Adrenal gland (tissue), 12 donors: ENCODE data around the gene MFSD11. TPM values are rescaled to one million over a fixed set of nuclear protein-coding genes. Genes with fewer than 3 reads are reported as not detected.

Source experiments
- DNase-seq, 7 donors: peaks; one replicate each; pipeline ENCODE4 v3.0.0-alpha.2; 2019 to 2020
- H3K27ac ChIP-seq, 5 donors: fragments of 200-600 bp; sonication (generic) in 4 of 5; 1 replicate in 3 of 5; 2 replicates in 2 of 5; pipeline versions ENCODE4 v1.5.1 to v1.8.0; 2016 to 2020; ENCODE audit warnings: mild to moderate bottlenecking in 1 of 5
- H3K27me3 ChIP-seq: fragments of 200-600 bp; 2 replicates; pipeline ENCODE4 v1.8.0; 2021
- H3K36me3 ChIP-seq, 2 donors: fragments of 200-600 bp; replicated peaks in 1 of 2; 1 replicate in 1 of 2; 2 replicates in 1 of 2; pipeline versions ENCODE4 v1.5.1 to v1.8.0; 2018 to 2022
- H3K4me1 ChIP-seq, 2 donors: fragments of 200-600 bp; replicated peaks in 1 of 2; 1 replicate in 1 of 2; 2 replicates in 1 of 2; pipeline versions ENCODE4 v1.5.1 to v1.8.0; 2018 to 2021
- H3K4me3 ChIP-seq, 4 donors: fragments of 200-600 bp; sonication (generic) in 3 of 4; one replicate each; pipeline ENCODE4 v1.5.1; 2016 to 2018
- H3K9me3 ChIP-seq, 3 donors: fragments of 200-600 bp; sonication (generic) in 1 of 3; replicated peaks in 1 of 3; 1 replicate in 2 of 3; 2 replicates in 1 of 3; pipeline versions ENCODE4 v1.5.1 to v1.8.0; 2016 to 2021
- CTCF ChIP-seq, 6 experiments: fragments of 450-650 bp in 4 of 6; fragments of 200-600 bp in 2 of 6; sonication (generic) in 1 of 6; IDR thresholded peaks; 1 replicate in 5 of 6; 2 replicates in 1 of 6; pipeline versions ENCODE4 v1.5.1 to v1.8.0; 2016 to 2021; ENCODE audit warnings: antibody characterized with exemption in 6 of 6, mild to moderate bottlenecking in 2 of 6, moderate library complexity in 1 of 6
- POLR2A ChIP-seq, 2 donors: fragments of 450-650 bp; IDR thresholded peaks; one replicate each; pipeline ENCODE4 v1.6.1; 2017; ENCODE audit warnings: antibody characterized with exemption in 2 of 2, mild to moderate bottlenecking in 2 of 2, moderate library complexity in 1 of 2
- WGBS, 4 donors: extraction: QIAGEN DNeasy Blood & Tissue Kit in 2 of 4; methylation state at CpG; one replicate each; pipeline versions ENCODE4 v1.1.5 to v1.1.7; 2013 to 2017; 5-methylcytosine and 5-hydroxymethylcytosine counted together
- intact Hi-C, 2 donors: fragments of 100-400 bp; cut with DNase I; formaldehyde crosslinking; loops; one replicate each; pipeline versions ENCODE4 v1.14.1 to v1.15.0; 2022 to 2023
- polyA plus RNA-seq, 3 donors: library from polyadenylated mRNA; stranded (reverse); fragments of 200-250 nt in 2 of 3; fragments of 350-450 nt in 1 of 3; fragmentation: Illumina TruSeq in 1 of 3; extraction: RNeasy Lipid Tissue Mini Kit (QIAGEN cat#74804) in 1 of 3; gene quantifications; one replicate each; pipeline ENCODE4 v1.2.3, GENCODE V29; 2013 to 2014
- total RNA-seq, 9 donors: library from RNA; depleted of rRNA in 4 of 9; stranded (reverse); fragments of >200 nt in 4 of 9; fragments of 120-200 nt in 1 of 9; fragmentation: NEBNext Ultra II Directional in 1 of 9; extraction: Animal tissue kit (Norgen Biotek cat#: 25700) in 1 of 9; gene quantifications; one replicate each; pipeline versions ENCODE4 v1.1.0 to v1.2.4, GENCODE V29; 2013 to 2023
- donor health status: healthy with polysubstance abuse.
- donor health status: Bipolar disorder and iron deficiency.
- donor health status: DM: yes; HTN: yes; CAD: no.
- donor health status: DM: no; HTN: no; CAD: no.
- donor health status: DM: no; HTN: no; CAD: no.
- donor health status: DM: yes; HTN: yes; CAD: no.

The MFSD11 gene
- total and polyA plus RNA-seq, 12 donors: 9.4 to 50.0 (median 29.9) TPM

DNA sequence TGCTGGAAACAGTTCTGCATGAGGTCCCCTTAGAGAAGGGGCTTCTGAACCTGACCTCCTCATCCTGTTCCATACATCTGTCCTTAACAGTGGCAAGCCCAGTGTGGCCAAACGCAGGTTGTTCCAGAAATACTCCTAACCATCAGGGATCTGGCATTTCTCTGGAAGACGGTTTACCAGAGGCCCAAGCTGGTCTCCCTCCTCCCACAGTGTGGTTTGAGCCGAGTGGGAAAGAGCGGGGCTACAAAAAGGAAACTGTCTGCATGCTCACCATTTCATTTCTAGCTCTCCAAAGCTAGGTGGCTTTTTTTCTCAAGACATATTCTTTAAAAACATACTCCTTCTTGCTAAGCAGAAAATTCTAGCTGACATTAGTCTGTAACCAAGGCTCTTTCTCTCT, 33.1 kb upstream of the MFSD11 start:
- Histone ChIP-seq H3K27me3 (no peaks in the 10 kb centered on the region), H3K4me1 (peaks cover 64 to 83% of the 10 kb centered on the region in 2 donors), H3K9me3 (no peaks in the 10 kb centered on the region), H3K4me3 (no peak overlapping the region), H3K36me3 (no peaks in the 10 kb centered on the region), H3K27ac (peak overlapping the region in 1 of 5 donors; percentile 34)
- TF ChIP-seq POLR2A (IDR thresholded peaks at IDR 0.05) (no peak), CTCF (IDR thresholded peaks at IDR 0.05) (no peak)
- 60 to 77% (median 66%) methylated on average over 4 of the region's 4 CpGs for WGBS, 4 donors
- no peak for DNase-seq
- intact Hi-C loops: no loop called here

- Histone ChIP-seq H3K27me3 (no peaks in the 10 kb centered on the region), H3K9me3 (no peaks in the 10 kb centered on the region), H3K4me1 (peaks cover 50 to 71% of the 10 kb centered on the region in 2 donors), H3K36me3 (no peaks in the 10 kb centered on the region), H3K27ac (peak overlapping the region in 1 of 5 donors; percentile 96), H3K4me3 (no peak overlapping the region)
- TF ChIP-seq CTCF (IDR thresholded peaks at IDR 0.05) (no peak), POLR2A (IDR thresholded peaks at IDR 0.05) (no peak)
- DNase-seq: no peak
- 85 to 87% (median 86%) methylated on average over 3 of the region's 3 CpGs for WGBS, 4 donors
- intact Hi-C loops: no loop called here
Observed at GRCh38 chr17:76706817-76707216, 31.1 kb upstream of the MFSD11 start.

DNA sequence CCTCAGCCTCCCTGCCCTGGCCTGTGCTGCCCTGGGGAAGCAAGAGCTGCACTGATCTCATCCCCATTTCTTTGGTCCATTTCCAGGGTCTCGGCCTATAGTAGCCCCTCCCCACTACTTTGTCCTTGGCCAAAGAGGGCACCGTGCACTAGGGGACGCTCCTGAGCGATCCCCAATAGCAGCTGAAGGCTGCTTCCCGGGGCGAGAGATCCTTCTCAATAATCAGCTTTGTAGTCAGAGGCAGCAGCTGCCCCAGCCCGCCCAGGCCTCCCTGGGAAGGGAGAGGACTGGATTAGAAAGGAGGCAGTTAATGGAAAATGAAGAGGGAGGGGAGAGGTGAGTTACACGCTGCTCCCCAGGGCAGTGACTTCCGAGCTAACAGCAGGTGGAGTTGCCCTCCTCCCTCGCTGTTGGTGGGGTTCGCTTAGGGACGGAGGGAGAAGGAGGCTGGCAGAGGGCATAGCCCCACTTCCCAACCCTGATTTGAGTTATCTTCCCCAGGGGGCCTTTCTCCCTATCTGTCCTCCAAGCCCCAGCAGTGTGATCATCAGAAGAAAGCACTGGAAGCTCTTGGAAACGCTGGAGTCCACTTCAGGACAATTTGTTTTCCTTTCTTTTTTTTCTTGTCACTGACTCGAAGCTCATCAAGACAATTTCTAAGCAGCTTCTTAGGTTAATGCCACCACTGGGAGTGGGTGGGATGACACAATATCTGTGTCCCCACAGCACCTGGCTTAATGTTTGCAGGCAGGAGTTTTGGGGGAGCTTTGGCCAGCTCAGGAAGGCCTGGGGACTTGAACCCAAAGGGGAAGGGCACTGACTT, 29.7 kb upstream of the MFSD11 start:
- DNase-seq: peak in 6 of 7 donors; percentile 53 to 83 (median 71)
- Histone ChIP-seq H3K36me3 (peaks cover 0 to 8% of the 10 kb centered on the region in 2 donors), H3K4me3 (peak overlapping the region in 1 of 4 donors; percentile 14), H3K4me1 (peaks cover 36 to 60% of the 10 kb centered on the region in 2 donors), H3K9me3 (no peaks in the 10 kb centered on the region), H3K27ac (peak overlapping the region; percentile 50 to 96 (median 90)), H3K27me3 (no peaks in the 10 kb centered on the region)
- WGBS, 4 donors: 19 to 45% (median 33%) methylated on average over 13 to 14 of the region's 14 CpGs
- TF ChIP-seq POLR2A (IDR thresholded peaks at IDR 0.05) (peak in 1 of 2 donors; percentile 70), CTCF (IDR thresholded peaks at IDR 0.05) (peak in 4 of 6 experiments; percentile 23 to 44 (median 38))
- intact Hi-C loops: no loop called here

DNA sequence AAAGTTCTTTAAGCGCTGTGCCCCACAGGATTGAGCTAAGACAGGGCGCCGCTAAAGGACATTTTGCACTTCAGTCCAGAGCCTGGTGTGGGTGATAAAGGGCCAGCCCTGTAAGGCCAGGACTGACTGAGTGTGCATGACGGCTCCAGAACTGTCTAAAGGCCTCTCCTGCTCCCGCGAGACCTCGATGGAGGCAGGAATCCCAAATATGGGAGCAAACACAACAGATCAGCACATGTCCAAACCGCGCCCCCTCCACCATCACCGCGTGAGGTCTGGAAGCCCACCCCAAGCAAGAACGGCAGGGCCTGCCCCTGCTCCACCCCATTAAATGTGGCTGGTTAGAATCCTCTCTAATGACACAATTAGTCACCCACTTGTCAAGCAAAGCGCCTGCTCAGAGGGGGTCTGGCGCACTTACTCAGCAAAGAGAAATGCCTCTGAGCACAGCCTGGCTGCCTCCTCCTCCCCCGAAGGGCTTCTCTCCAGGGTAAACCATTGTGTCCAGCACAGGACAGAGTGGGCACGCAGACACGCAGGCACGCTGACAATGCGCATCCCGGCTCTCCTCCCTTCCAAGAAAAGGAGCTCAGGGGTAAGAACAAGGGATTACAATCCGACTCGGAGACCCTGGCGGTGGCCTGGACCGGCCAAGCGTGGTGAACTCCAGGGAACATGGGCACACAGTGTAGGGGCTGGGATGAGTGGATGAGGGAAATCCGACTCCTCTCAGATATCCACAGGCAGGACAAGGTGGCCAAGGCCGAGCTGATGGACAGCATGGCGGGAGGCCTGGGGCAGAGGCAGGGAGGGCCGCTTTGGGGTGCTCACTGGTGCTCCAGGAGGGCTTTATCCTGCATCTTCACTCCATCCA, 28.6 kb upstream of the MFSD11 start:
- Histone ChIP-seq H3K27ac (peak overlapping the region; percentile 67 to 96 (median 90)), H3K9me3 (no peaks in the 10 kb centered on the region), H3K36me3 (peaks cover 0 to 18% of the 10 kb centered on the region in 2 donors), H3K4me3 (peak overlapping the region in 2 of 4 donors; percentile 56 to 84), H3K27me3 (no peaks in the 10 kb centered on the region), H3K4me1 (peaks cover 31 to 53% of the 10 kb centered on the region in 2 donors)
- intact Hi-C loops: no loop called here
- peak; percentile 61 to 92 (median 80) for DNase-seq
- 22 to 49% (median 32%) methylated on average over 13 to 29 of the region's 29 CpGs for WGBS, 4 donors
- TF ChIP-seq POLR2A (IDR thresholded peaks at IDR 0.05) (peak; percentile 50 to 64), CTCF (IDR thresholded peaks at IDR 0.05) (peak in 1 of 6 experiments; percentile 13)
